ENCODE measurements around the gene OSTF1.

OSTF1 gene

GRCh38 chr9:75041041-75041440 is 47.3 kb upstream of the OSTF1 start:
- Histone ChIP-seq H3K4me1 (ENCODE audit: insufficient read depth, low read length, poor library complexity, severe bottlenecking) (no peaks in the 10 kb centered on the region), H2AFZ (ENCODE audit: low read length) (0 out of 2 replicates have a peak overlapping the region, but pooled peaks have one; percentile 23), H3K79me2 (ENCODE audit: insufficient read depth, low read length) (no peaks in the 10 kb centered on the region), H3K36me3 (ENCODE audit: insufficient read depth, low read length) (no peaks in the 10 kb centered on the region), H3K9me3 (ENCODE audit: insufficient read depth, low read depth, low read length) (no peaks in the 10 kb centered on the region), H3K9ac (ENCODE audit: low read depth, low read length, poor library complexity, severe bottlenecking) (no peak overlapping the region), H4K20me1 (ENCODE audit: insufficient read depth, low read length, poor library complexity, severe bottlenecking) (no peaks in the 10 kb centered on the region), H3K27me3 (ENCODE audit: insufficient read depth, low read length, poor library complexity, severe bottlenecking) (no peaks in the 10 kb centered on the region), H3K4me2 (ENCODE audit: low read depth, low read length, poor library complexity, severe bottlenecking) (no peak overlapping the region), H3F3A (ENCODE audit: low read depth) (no peaks in the 10 kb centered on the region), H3K9me2 (replicated peaks; ENCODE audit: low read depth, low read length) (no peaks in the 10 kb centered on the region), H3K4me3 (ENCODE audit: low read length, poor library complexity, severe bottlenecking) (no peak overlapping the region)
- TF ChIP-seq EZH2phosphoT487 (IDR thresholded peaks at IDR 0.05; ENCODE audit: borderline replicate concordance) = no peak
- TF ChIP-seq, protein P1, sequence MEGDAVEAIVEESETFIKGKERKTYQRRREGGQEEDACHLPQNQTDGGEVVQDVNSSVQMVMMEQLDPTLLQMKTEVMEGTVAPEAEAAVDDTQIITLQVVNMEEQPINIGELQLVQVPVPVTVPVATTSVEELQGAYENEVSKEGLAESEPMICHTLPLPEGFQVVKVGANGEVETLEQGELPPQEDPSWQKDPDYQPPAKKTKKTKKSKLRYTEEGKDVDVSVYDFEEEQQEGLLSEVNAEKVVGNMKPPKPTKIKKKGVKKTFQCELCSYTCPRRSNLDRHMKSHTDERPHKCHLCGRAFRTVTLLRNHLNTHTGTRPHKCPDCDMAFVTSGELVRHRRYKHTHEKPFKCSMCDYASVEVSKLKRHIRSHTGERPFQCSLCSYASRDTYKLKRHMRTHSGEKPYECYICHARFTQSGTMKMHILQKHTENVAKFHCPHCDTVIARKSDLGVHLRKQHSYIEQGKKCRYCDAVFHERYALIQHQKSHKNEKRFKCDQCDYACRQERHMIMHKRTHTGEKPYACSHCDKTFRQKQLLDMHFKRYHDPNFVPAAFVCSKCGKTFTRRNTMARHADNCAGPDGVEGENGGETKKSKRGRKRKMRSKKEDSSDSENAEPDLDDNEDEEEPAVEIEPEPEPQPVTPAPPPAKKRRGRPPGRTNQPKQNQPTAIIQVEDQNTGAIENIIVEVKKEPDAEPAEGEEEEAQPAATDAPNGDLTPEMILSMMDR (conservative IDR thresholded peaks at IDR 0.05; ENCODE audit: low read length) = no peak

- H3K9ac ChIP-seq (ENCODE audit: low read depth, low read length, poor library complexity, severe bottlenecking) = no peak overlapping the region
- H2AFZ ChIP-seq (ENCODE audit: low read length) = no peak overlapping the region
- H3K9me2 ChIP-seq (replicated peaks; ENCODE audit: low read depth, low read length) = no peaks in the 10 kb centered on the region
- H3K4me2 ChIP-seq (ENCODE audit: low read depth, low read length, poor library complexity, severe bottlenecking) = no peak overlapping the region
- H3K4me1 ChIP-seq (ENCODE audit: insufficient read depth, low read length, poor library complexity, severe bottlenecking) = no peaks in the 10 kb centered on the region
- TF ChIP-seq EZH2phosphoT487 (IDR thresholded peaks at IDR 0.05; ENCODE audit: borderline replicate concordance) = no peak
- TF ChIP-seq, protein P1 (conservative IDR thresholded peaks at IDR 0.05; ENCODE audit: low read length) = no peak
- H3K4me3 ChIP-seq (ENCODE audit: low read length, poor library complexity, severe bottlenecking) = no peak overlapping the region
- H3K9me3 ChIP-seq (ENCODE audit: insufficient read depth, low read depth, low read length) = no peaks in the 10 kb centered on the region
- no peaks in the 10 kb centered on the region for H3K79me2 ChIP-seq (ENCODE audit: insufficient read depth, low read length)
- H3K27me3 ChIP-seq (ENCODE audit: insufficient read depth, low read length, poor library complexity, severe bottlenecking) = no peaks in the 10 kb centered on the region
- no peaks in the 10 kb centered on the region for H3F3A ChIP-seq (ENCODE audit: low read depth)
- no peaks in the 10 kb centered on the region for H3K36me3 ChIP-seq (ENCODE audit: insufficient read depth, low read length)
- no peaks in the 10 kb centered on the region for H4K20me1 ChIP-seq (ENCODE audit: insufficient read depth, low read length, poor library complexity, severe bottlenecking)
Observed at GRCh38 chr9:75046725-75047345, 41.5 kb upstream of the OSTF1 start.

GRCh38 chr9:75047506-75047905 is 40.8 kb upstream of the OSTF1 start:
- H3K4me2 ChIP-seq (ENCODE audit: low read depth, low read length, poor library complexity, severe bottlenecking) = no peak overlapping the region
- H3K4me1 ChIP-seq (ENCODE audit: insufficient read depth, low read length, poor library complexity, severe bottlenecking) = no peaks in the 10 kb centered on the region
- TF ChIP-seq, protein P1 (conservative IDR thresholded peaks at IDR 0.05; ENCODE audit: low read length) = no peak
- TF ChIP-seq EZH2phosphoT487 (IDR thresholded peaks at IDR 0.05; ENCODE audit: borderline replicate concordance) = no peak
- no peaks in the 10 kb centered on the region for H4K20me1 ChIP-seq (ENCODE audit: insufficient read depth, low read length, poor library complexity, severe bottlenecking)
- H2AFZ ChIP-seq (ENCODE audit: low read length) = no peak overlapping the region
- no peaks in the 10 kb centered on the region for H3K79me2 ChIP-seq (ENCODE audit: insufficient read depth, low read length)
- H3K4me3 ChIP-seq (ENCODE audit: low read length, poor library complexity, severe bottlenecking) = no peak overlapping the region
- no peaks in the 10 kb centered on the region for H3K9me3 ChIP-seq (ENCODE audit: insufficient read depth, low read depth, low read length)
- no peaks in the 10 kb centered on the region for H3K36me3 ChIP-seq (ENCODE audit: insufficient read depth, low read length)
- no peak overlapping the region for H3K9ac ChIP-seq (ENCODE audit: low read depth, low read length, poor library complexity, severe bottlenecking)
- no peaks in the 10 kb centered on the region for H3K9me2 ChIP-seq (replicated peaks; ENCODE audit: low read depth, low read length)
- H3F3A ChIP-seq (ENCODE audit: low read depth) = no peaks in the 10 kb centered on the region
- H3K27me3 ChIP-seq (ENCODE audit: insufficient read depth, low read length, poor library complexity, severe bottlenecking) = no peaks in the 10 kb centered on the region

Data from Loucy (cell line).